Stimulated activated CD8-positive, alpha-beta memory T cell treated with anti-CD3 and anti-CD28 coated beads, Interleukin-7, amount 100 ng/mL, for 48 hours (primary cell): ENCODE measurements around the gene NFKBIL1.
"Not testable (repeated sequence)": the region's sequence is repeated elsewhere in the genome, so short reads cannot be mapped to it uniquely, and the experiment has no call there.

ENCODE experiments used
- DNase-seq, 2 donors: peaks; one replicate each; pipeline ENCODE4 v3.0.0-alpha.2; 2020; ENCODE audit warnings: low read depth in 1 of 2; ENCODE audit errors: extremely low read depth in 1 of 2

NFKBIL1 gene

GRCh38 chr6:31546958-31547726 is at the start of gene NFKBIL1:
NFKBIL1 (plus strand) TSS chr6:31547608; CDS start chr6:31547695, 87 bp downstream.
- DNase-seq: peak; percentile 89 to 95

- DNase-seq: no peak
These were observed 48.7 kb upstream of the NFKBIL1 start for GRCh38 chr6:31498748-31499147.

- not testable (repeated sequence) for DNase-seq
These were observed 47.8 kb upstream of the NFKBIL1 start for GRCh38 chr6:31499648-31500047.

GRCh38 chr6:31502586-31502985 is 44.8 kb upstream of the NFKBIL1 start:
- DNase-seq: no peak

GRCh38 chr6:31509036-31509435 is 38.4 kb upstream of the NFKBIL1 start:
- not testable (repeated sequence) for DNase-seq

- DNase-seq: no peak
These were observed 37.4 kb upstream of the NFKBIL1 start for GRCh38 chr6:31510007-31510406.

- DNase-seq: no peak
These were observed 33.8 kb upstream of the NFKBIL1 start for GRCh38 chr6:31513456-31514165.

GRCh38 chr6:31521835-31522234 is 25.6 kb upstream of the NFKBIL1 start:
- no peak for DNase-seq

- no peak for DNase-seq
These were observed 21.9 kb upstream of the NFKBIL1 start for GRCh38 chr6:31525553-31525931.

GRCh38 chr6:31525932-31526591 is 21.3 kb upstream of the NFKBIL1 start:
- no peak for DNase-seq

GRCh38 chr6:31528307-31528777 is 19.1 kb upstream of the NFKBIL1 start:
- DNase-seq: no peak

GRCh38 chr6:31528821-31529328 is 18.5 kb upstream of the NFKBIL1 start, which contains the start of gene MCCD1:
MCCD1 (plus strand) TSS chr6:31528962; CDS start chr6:31529015, 53 bp downstream.
- DNase-seq: no peak

- DNase-seq: no peak
These were observed 17.9 kb upstream of the NFKBIL1 start for GRCh38 chr6:31529329-31530150.

GRCh38 chr6:31530659-31531058 is 16.7 kb upstream of the NFKBIL1 start:
- no peak for DNase-seq

GRCh38 chr6:31531162-31531561 is 16.2 kb upstream of the NFKBIL1 start:
- DNase-seq: no peak

- DNase-seq: no peak
These were observed 15.4 kb upstream of the NFKBIL1 start for GRCh38 chr6:31531771-31532643.

GRCh38 chr6:31532644-31533454 is 14.6 kb upstream of the NFKBIL1 start:
- DNase-seq: no peak

GRCh38 chr6:31533455-31533841 is 14.0 kb upstream of the NFKBIL1 start:
- DNase-seq: no peak

- no peak for DNase-seq
These were observed 13.4 kb upstream of the NFKBIL1 start for GRCh38 chr6:31534011-31534410.
